OCI-LY7 (cell line): ENCODE results near the gene DPH1.

Experiments
- CTCF ChIP-seq: fragments of 200-600 bp; sonication (generic); conservative IDR thresholded peaks from 2 replicates; pipeline ENCODE4 v1.5.1; 2014; ENCODE audit warnings: mild to moderate bottlenecking, antibody characterized with exemption, low read length, moderate library complexity, mixed read lengths
- EZH2phosphoT487 ChIP-seq: fragments of 200-600 bp; sonication (generic); IDR thresholded peaks from 2 replicates; pipeline ENCODE4 v1.6.1; 2018; ENCODE audit warnings: low read depth, borderline replicate concordance, mild to moderate bottlenecking, mixed run types, antibody characterized with exemption, low read length, moderate library complexity, mixed read lengths

- no peak for TF ChIP-seq CTCF
- no peak for TF ChIP-seq EZH2phosphoT487
Measured at GRCh38 chr17:2023692-2024571, 6.0 kb upstream of the DPH1 start.
